GM23248 (cell line): ENCODE data around the gene CABP4. TPM values are rescaled to one million over a fixed set of nuclear protein-coding genes. Genes with fewer than 3 reads are reported as not detected.

Experiments
- DNase-seq: peaks from one replicate; pipeline ENCODE4 v3.0.0-alpha.2; 2015
- H2AFZ ChIP-seq: fragments of 200-600 bp; sonication (generic); 2 replicates; pipeline ENCODE4 v1.6.1; 2016; ENCODE audit warnings: antibody characterized with exemption
- H3F3A ChIP-seq: fragments of 200-600 bp; sonication (generic); 2 replicates; pipeline ENCODE4 v1.6.1; 2016; ENCODE audit warnings: mild to moderate bottlenecking, antibody characterized with exemption, mixed run types; ENCODE audit not compliant: insufficient read depth
- H3K27ac ChIP-seq: fragments of 200-600 bp; sonication (generic); 2 replicates; pipeline ENCODE4 v1.5.1; 2016; ENCODE audit warnings: mild to moderate bottlenecking
- H3K27me3 ChIP-seq: fragments of 200-600 bp; sonication (generic); replicated peaks from 2 replicates; pipeline ENCODE4 v1.6.1; 2016; ENCODE audit warnings: mild to moderate bottlenecking; ENCODE audit not compliant: insufficient read depth
- H3K36me3 ChIP-seq: fragments of 200-600 bp; sonication (generic); 2 replicates; pipeline ENCODE4 v1.6.1; 2016; ENCODE audit warnings: low read depth, mild to moderate bottlenecking
- H3K4me1 ChIP-seq: fragments of 200-600 bp; sonication (generic); 2 replicates; pipeline ENCODE4 v1.6.1; 2016; ENCODE audit warnings: mild to moderate bottlenecking; ENCODE audit not compliant: insufficient read depth
- H3K4me2 ChIP-seq: fragments of 200-600 bp; sonication (generic); one replicate; pipeline ENCODE4 v1.6.1; 2016; ENCODE audit warnings: mild to moderate bottlenecking; ENCODE audit not compliant: unreplicated experiment
- H3K4me3 ChIP-seq: fragments of 200-600 bp; sonication (generic); 2 replicates; pipeline ENCODE4 v1.5.1; 2016; ENCODE audit warnings: mild to moderate bottlenecking
- H3K79me2 ChIP-seq: fragments of 200-600 bp; sonication (generic); 2 replicates; pipeline ENCODE4 v1.6.1; 2016; ENCODE audit warnings: mild to moderate bottlenecking; ENCODE audit not compliant: insufficient read depth
- H3K9ac ChIP-seq: fragments of 200-600 bp; sonication (generic); 2 replicates; pipeline ENCODE4 v1.6.1; 2016; ENCODE audit warnings: mild to moderate bottlenecking
- H3K9me2 ChIP-seq: fragments of 200-600 bp; sonication (generic); 2 replicates; pipeline ENCODE4 v1.6.1; 2016; ENCODE audit warnings: mixed run types, mild to moderate bottlenecking, moderate library complexity; ENCODE audit not compliant: insufficient read depth
- H3K9me3 ChIP-seq: fragments of 200-600 bp; sonication (generic); one replicate; pipeline ENCODE4 v1.6.1; 2017; ENCODE audit warnings: low read depth
- H4K20me1 ChIP-seq: fragments of 200-600 bp; sonication (generic); 2 replicates; pipeline ENCODE4 v1.6.0; 2016; ENCODE audit not compliant: insufficient read depth
- EZH2 ChIP-seq: fragments of 200-600 bp; sonication (generic); IDR thresholded peaks from 2 replicates; pipeline ENCODE4 v1.6.1; 2018; ENCODE audit warnings: antibody characterized with exemption, mild to moderate bottlenecking; ENCODE audit not compliant: insufficient read depth, poor library complexity, severe bottlenecking
- EZH2phosphoT487 ChIP-seq: fragments of 200-600 bp; sonication (generic); IDR thresholded peaks from 2 replicates; pipeline ENCODE4 v1.6.1; 2018; ENCODE audit warnings: antibody characterized with exemption, moderate library complexity, mild to moderate bottlenecking, low read depth; ENCODE audit not compliant: insufficient read depth
- WGBS, 2 experiments: methylation state at CpG; one replicate each; pipeline ENCODE4 v1.1.6; 2015 to 2017; ENCODE audit warnings: low lambda C conversion rate in 2 of 2, low coverage in 1 of 2; ENCODE audit errors: missing lambda C conversion rate in 2 of 2; 5-methylcytosine and 5-hydroxymethylcytosine counted together
- in situ Hi-C: fragments of 300-500 bp; cut with MboI; formaldehyde crosslinking; loops from 2 replicates; pipeline ENCODE4 v1.15.0; 2020
- polyA plus RNA-seq: library from polyadenylated mRNA; unstranded; fragments of >200 nt; fragmentation: Nextera tagmentation; extraction: Ambion mirVana; gene quantifications from 2 replicates; pipeline ENCODE4 v1.2.1, GENCODE V29; 2016
- total RNA-seq: library from RNA; depleted of rRNA; stranded (reverse); fragments of >200 nt; shearing (Covaris generic); gene quantifications from 2 replicates; pipeline ENCODE4 v1.2.3, GENCODE V29; 2014

The CABP4 gene
- total and polyA plus RNA-seq, 2 experiments from 2014 or later = not detected

DNA sequence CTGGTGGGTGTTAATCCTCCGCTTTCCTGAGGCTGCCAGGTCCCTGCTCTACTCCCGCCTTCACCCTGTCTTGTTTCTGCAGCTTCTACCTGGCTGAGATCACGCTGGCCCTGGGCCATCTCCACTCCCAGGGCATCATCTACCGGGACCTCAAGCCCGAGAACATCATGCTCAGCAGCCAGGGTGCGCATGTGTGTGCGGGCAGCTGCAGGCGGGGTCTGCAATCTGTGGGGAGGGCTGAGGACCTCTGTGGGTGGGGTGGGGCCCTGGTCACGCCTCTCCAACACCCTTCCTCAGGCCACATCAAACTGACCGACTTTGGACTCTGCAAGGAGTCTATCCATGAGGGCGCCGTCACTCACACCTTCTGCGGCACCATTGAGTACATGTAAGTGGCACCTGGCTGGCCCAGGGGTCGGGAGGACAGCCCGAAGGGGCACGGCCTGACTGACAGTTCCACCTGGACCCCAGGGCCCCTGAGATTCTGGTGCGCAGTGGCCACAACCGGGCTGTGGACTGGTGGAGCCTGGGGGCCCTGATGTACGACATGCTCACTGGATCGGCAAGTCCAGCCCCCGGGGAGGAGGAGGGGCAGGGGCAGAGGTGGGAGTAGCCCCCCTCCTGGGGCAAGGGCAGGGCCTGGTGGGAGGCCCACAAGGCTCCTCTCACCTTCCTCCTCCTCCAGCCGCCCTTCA is 22.4 kb upstream of the CABP4 start:
- H3K27ac ChIP-seq = no peak overlapping the region
- peaks cover 7% of the 10 kb centered on the region for H3K4me1 ChIP-seq
- no peaks in the 10 kb centered on the region for H3K9me3 ChIP-seq
- WGBS, 2 experiments = 88 to 89% methylated on average over 18 to 21 of the region's 22 CpGs
- H3K27me3 ChIP-seq = no peaks in the 10 kb centered on the region
- H3K79me2 ChIP-seq = peaks cover 30% of the 10 kb centered on the region
- H3K9me2 ChIP-seq = no peaks in the 10 kb centered on the region
- TF ChIP-seq EZH2 (no peak), EZH2phosphoT487 (no peak)
- no peak overlapping the region for H3K4me3 ChIP-seq
- no peak overlapping the region for H3K9ac ChIP-seq
- H3K36me3 ChIP-seq = no peaks in the 10 kb centered on the region; the same call in 1 of the 2 replicates
- in situ Hi-C loops = no loop called here
- no peak overlapping the region for H3K4me2 ChIP-seq
- no peak for DNase-seq
- no peaks in the 10 kb centered on the region for H4K20me1 ChIP-seq
- no peak overlapping the region for H2AFZ ChIP-seq
- no peaks in the 10 kb centered on the region for H3F3A ChIP-seq

DNA sequence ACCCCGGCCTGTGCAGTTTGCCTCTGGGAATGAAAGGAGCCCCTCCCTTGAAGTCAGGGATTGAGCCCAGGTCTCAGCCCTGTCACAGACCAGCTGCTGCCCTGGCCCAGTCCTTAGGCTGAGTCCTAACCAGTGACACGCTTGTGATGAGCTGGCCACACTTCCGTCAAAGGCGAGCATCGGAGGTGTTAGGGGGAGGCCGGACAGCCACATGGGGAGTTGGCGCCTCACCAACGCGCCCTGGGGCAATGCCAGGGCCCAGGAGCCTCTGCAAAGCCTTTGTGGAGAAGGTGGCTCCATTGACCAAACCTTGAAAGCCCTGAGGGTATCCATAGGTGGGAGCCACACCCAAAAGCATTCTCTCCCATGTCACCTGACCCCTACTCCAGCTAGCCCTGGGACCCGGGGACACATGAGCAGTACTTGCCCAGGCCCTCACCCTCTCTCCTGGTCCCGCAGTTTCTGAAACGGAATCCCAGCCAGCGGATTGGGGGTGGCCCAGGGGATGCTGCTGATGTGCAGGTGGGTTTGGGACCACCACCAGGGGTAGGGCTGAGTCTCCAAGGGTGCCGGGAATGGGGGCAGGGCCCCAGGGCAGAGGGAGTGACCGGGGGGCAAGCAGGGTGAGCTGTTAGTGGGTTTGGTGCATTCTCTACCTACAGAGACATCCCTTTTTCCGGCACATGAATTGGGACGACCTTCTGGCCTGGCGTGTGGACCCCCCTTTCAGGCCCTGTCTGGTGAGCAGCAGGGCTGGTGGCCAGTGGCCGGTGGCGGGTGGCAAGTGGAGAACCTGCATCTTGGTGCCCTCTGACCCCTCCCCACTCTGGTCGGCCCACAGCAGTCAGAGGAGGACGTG is 21.4 kb upstream of the CABP4 start:
- Histone ChIP-seq H3K9ac (no peak overlapping the region), H3K27me3 (no peaks in the 10 kb centered on the region), H3F3A (no peaks in the 10 kb centered on the region), H3K9me2 (no peaks in the 10 kb centered on the region), H3K27ac (no peak overlapping the region), H3K4me2 (no peak overlapping the region), H3K4me1 (peaks cover 7% of the 10 kb centered on the region), H3K79me2 (peaks cover 25% of the 10 kb centered on the region), H3K4me3 (no peak overlapping the region), H3K36me3 (no peaks in the 10 kb centered on the region; the same call in 1 of the 2 replicates), H4K20me1 (no peaks in the 10 kb centered on the region), H2AFZ (no peak overlapping the region), H3K9me3 (no peaks in the 10 kb centered on the region)
- no peak for TF ChIP-seq EZH2phosphoT487
- TF ChIP-seq EZH2 = no peak
- DNase-seq = no peak
- in situ Hi-C loops = no loop called here
- WGBS, 2 experiments = 78 to 79% methylated on average over 22 of the region's 22 CpGs

DNA sequence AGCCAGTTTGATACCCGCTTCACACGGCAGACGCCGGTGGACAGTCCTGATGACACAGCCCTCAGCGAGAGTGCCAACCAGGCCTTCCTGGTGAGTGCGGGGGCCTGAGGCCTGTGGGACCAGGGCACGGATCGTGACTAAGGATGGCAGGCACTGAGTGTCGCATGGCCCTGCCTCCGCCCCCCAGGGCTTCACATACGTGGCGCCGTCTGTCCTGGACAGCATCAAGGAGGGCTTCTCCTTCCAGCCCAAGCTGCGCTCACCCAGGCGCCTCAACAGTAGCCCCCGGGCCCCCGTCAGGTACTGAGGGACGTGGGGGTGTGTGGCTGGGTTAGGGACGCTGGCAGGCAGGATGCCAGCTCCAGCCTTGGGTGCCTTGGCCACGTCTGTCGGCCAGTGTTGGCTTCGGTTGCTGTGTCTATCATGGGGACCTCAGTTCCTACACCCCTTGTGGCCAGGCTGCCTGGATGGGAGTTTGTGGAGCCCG is 20.7 kb upstream of the CABP4 start:
- Histone ChIP-seq H3K27ac (no peak overlapping the region), H2AFZ (no peak overlapping the region), H3K27me3 (no peaks in the 10 kb centered on the region), H3K79me2 (peaks cover 18% of the 10 kb centered on the region), H3K9me2 (no peaks in the 10 kb centered on the region), H3K4me3 (no peak overlapping the region), H3K4me1 (peaks cover 1% of the 10 kb centered on the region), H3K9me3 (no peaks in the 10 kb centered on the region), H3K36me3 (no peaks in the 10 kb centered on the region; the same call in 1 of the 2 replicates), H3K4me2 (no peak overlapping the region), H3F3A (no peaks in the 10 kb centered on the region; the same call in 1 of the 2 replicates), H3K9ac (no peak overlapping the region), H4K20me1 (no peaks in the 10 kb centered on the region)
- no peak for TF ChIP-seq EZH2phosphoT487
- TF ChIP-seq EZH2 = no peak
- in situ Hi-C loops = no loop called here
- WGBS, 2 experiments = 78 to 82% methylated on average over 22 to 23 of the region's 23 CpGs
- no peak for DNase-seq

GRCh38 chr11:67435031-67435726 is 20.0 kb upstream of the CABP4 start:
- Histone ChIP-seq H3K4me1 (no peaks in the 10 kb centered on the region), H3K79me2 (peaks cover 11% of the 10 kb centered on the region), H3K27ac (no peak overlapping the region), H2AFZ (no peak overlapping the region), H4K20me1 (no peaks in the 10 kb centered on the region), H3K9me3 (no peaks in the 10 kb centered on the region), H3K9me2 (no peaks in the 10 kb centered on the region), H3K4me3 (no peak overlapping the region), H3K36me3 (no peaks in the 10 kb centered on the region; the same call in 1 of the 2 replicates), H3K27me3 (no peaks in the 10 kb centered on the region), H3F3A (no peaks in the 10 kb centered on the region; the same call in 1 of the 2 replicates), H3K4me2 (no peak overlapping the region), H3K9ac (no peak overlapping the region)
- no peak for DNase-seq
- TF ChIP-seq EZH2 (no peak), EZH2phosphoT487 (no peak)
- in situ Hi-C loops = no loop called here
- WGBS, 2 experiments = 87 to 89% methylated on average over 19 to 26 of the region's 26 CpGs
